Subcutaneous abdominal adipose tissue (tissue), 5 donors: ENCODE measurements around the gene SNX24.
A peak's percentile ranks its signal among the peaks of the same experiment; 100 is the strongest.

Experiments used
- H3K27ac ChIP-seq: one replicate; pipeline ENCODE4 v1.7.0; 2013; ENCODE audit warnings: low read depth, mild to moderate bottlenecking, inconsistent platforms, low read length, moderate library complexity
- H3K27me3 ChIP-seq, 5 donors: one replicate each; pipeline ENCODE4 v1.7.0; 2013; ENCODE audit warnings: low read length in 5 of 5, inconsistent platforms in 1 of 5; ENCODE audit not compliant: control insufficient read depth in 5 of 5, insufficient read depth in 4 of 5
- H3K36me3 ChIP-seq, 5 donors: one replicate each; pipeline ENCODE4 v1.7.0; 2013; ENCODE audit warnings: low read length in 5 of 5; ENCODE audit not compliant: control insufficient read depth in 5 of 5, insufficient read depth in 5 of 5
- H3K4me1 ChIP-seq, 5 donors: one replicate each; pipeline ENCODE4 v1.7.0; 2013; ENCODE audit warnings: low read length in 5 of 5, mild to moderate bottlenecking in 3 of 5, moderate library complexity in 1 of 5; ENCODE audit not compliant: control insufficient read depth in 5 of 5, insufficient read depth in 5 of 5
- H3K4me3 ChIP-seq, 5 donors: one replicate each; pipeline ENCODE4 v1.7.0; 2013; ENCODE audit warnings: low read length in 5 of 5, low read depth in 1 of 5
- H3K9ac ChIP-seq, 5 donors: one replicate each; pipeline ENCODE4 v1.7.0; 2013; ENCODE audit warnings: low read length in 5 of 5, mild to moderate bottlenecking in 4 of 5, moderate library complexity in 3 of 5
- H3K9me3 ChIP-seq, 5 donors: one replicate each; pipeline ENCODE4 v1.7.0; 2013; ENCODE audit warnings: low read length in 5 of 5; ENCODE audit not compliant: control insufficient read depth in 5 of 5
- donor health status: healthy.
- donor health status: healthy.
- donor health status: healthy.
- donor health status: healthy.
- donor health status: healthy.

Gene SNX24, protein sequence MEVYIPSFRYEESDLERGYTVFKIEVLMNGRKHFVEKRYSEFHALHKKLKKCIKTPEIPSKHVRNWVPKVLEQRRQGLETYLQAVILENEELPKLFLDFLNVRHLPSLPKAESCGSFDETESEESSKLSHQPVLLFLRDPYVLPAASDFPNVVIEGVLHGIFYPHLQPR

GRCh38 chr5:122845229-122846050 lies at the start of gene SNX24:
Gene SNX24, plus strand, starts transcription at chr5:122845613. Its CDS starts 21 bp downstream, at chr5:122845634.
- Histone ChIP-seq H3K27me3 (no peaks in the 10 kb centered on the region), H3K9me3 (peaks cover 0 to 3% (median 0%) of the 10 kb centered on the region in 5 donors), H3K36me3 (no peaks in the 10 kb centered on the region), H3K9ac (peak within 1 kb of the TSS; percentile 87 to 93 (median 89)), H3K27ac (peak within 1 kb of the TSS; percentile 85), H3K4me1 (peaks cover 3 to 21% (median 15%) of the 10 kb centered on the region in 5 donors), H3K4me3 (peak within 1 kb of the TSS; percentile 81 to 93 (median 89))

DNA sequence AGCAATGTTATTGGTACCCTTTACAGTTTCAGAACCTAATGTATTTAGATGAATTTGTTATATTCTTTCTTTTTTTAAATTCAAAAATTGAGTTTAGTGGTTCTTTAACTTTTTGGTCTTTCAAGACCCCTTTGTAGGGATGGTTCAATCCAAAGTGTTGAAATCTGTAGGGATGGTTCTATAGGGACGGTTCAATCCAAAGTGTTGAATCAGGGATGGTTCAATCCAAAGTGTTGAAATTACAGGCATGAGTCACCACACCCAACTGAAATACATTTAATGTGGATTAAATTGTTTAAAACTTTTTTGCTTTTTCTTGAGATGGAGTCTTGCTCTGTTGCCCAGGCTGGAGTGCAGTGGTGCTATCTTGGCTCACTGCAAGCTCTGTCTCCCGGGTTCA lies 39.9 kb upstream of the SNX24 start:
- Histone ChIP-seq H3K36me3 (peaks cover 27 to 55% (median 46%) of the 10 kb centered on the region in 5 donors), H3K9ac (no peak overlapping the region), H3K9me3 (no peaks in the 10 kb centered on the region), H3K4me1 (no peaks in the 10 kb centered on the region), H3K4me3 (no peak overlapping the region), H3K27ac (no peak overlapping the region), H3K27me3 (no peaks in the 10 kb centered on the region)

DNA sequence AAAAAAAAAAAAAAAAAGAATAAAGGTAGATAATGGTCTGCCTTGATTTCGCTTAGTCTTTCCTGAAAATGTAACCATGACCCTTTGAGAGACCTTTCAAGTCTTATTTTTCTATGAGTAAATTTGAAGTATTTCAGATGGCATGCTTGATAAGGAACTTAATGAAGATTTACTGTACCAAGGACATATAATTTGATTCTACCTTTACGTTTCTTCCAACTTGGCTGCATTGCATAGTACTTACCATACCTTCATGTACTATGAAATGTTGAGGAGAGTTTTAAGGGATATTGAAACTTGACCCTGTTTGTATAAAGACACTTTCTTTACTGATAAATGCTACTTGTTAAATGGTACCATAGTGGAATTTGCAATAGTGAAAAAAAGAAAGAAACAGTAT lies 35.0 kb upstream of the SNX24 start:
- Histone ChIP-seq H3K4me3 (no peak overlapping the region), H3K9me3 (no peaks in the 10 kb centered on the region), H3K27ac (no peak overlapping the region), H3K9ac (no peak overlapping the region), H3K4me1 (no peaks in the 10 kb centered on the region), H3K36me3 (peaks cover 8 to 38% (median 21%) of the 10 kb centered on the region in 5 donors), H3K27me3 (no peaks in the 10 kb centered on the region)

- Histone ChIP-seq H3K4me1 (no peaks in the 10 kb centered on the region), H3K36me3 (peaks cover 12 to 26% (median 19%) of the 10 kb centered on the region in 5 donors), H3K9me3 (no peaks in the 10 kb centered on the region), H3K4me3 (no peak overlapping the region), H3K9ac (no peak overlapping the region), H3K27ac (no peak overlapping the region), H3K27me3 (no peaks in the 10 kb centered on the region)
Observed at GRCh38 chr5:122815218-122815767, 30.1 kb upstream of the SNX24 start.

DNA sequence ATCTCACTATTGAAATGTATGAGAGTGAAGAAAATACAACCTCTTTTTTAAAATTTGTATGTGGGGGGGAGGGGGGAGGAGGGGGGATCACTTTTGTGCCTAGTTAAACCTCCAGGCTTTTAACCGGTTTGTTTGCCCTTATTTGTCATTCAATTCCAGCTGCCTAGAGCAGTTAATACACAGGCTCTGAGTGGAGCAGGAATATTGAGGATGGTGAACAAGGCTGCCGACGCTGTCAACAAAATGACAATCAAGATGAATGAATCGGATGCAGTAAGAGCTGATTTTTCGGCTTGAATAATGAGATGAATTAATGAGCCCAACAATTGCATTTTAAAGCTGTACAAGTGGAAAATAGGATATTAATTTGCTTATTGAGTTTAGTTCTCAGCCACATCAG lies 28.7 kb upstream of the SNX24 start:
- Histone ChIP-seq H3K9me3 (no peaks in the 10 kb centered on the region), H3K9ac (no peak overlapping the region), H3K4me3 (no peak overlapping the region)

DNA sequence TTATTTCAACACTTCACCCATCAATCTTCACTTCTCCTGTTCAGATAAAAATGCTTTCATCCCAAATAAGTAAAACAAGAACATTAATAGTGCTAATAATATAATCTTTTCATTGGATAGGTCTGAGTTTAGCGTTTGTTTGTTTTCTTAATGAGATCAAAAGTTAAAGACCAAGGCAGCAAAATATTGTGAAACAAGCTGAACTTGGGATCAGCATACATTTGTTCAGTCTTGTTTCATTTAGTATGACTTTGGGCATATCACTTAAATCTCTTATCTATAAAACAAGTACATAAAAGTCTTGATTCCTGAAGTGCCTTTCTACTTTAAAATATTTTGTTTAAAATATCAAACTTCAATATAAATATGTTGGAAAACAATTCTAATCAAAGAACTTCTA lies 13.4 kb upstream of the SNX24 start:
- Histone ChIP-seq H3K9me3 (no peaks in the 10 kb centered on the region), H3K4me1 (no peaks in the 10 kb centered on the region), H3K36me3 (peaks cover 16 to 28% (median 17%) of the 10 kb centered on the region in 5 donors), H3K27me3 (no peaks in the 10 kb centered on the region), H3K27ac (no peak overlapping the region), H3K4me3 (no peak overlapping the region), H3K9ac (no peak overlapping the region)

More for the DNA sequence above, 28.7 kb upstream of the SNX24 start:
- H3K36me3 ChIP-seq, result peaks cover 16 to 33% (median 23%) of the 10 kb centered on the region in 5 donors
- no peaks in the 10 kb centered on the region for H3K4me1 ChIP-seq
- H3K27me3 ChIP-seq, result no peaks in the 10 kb centered on the region
- H3K27ac ChIP-seq, result no peak overlapping the region

- no peak overlapping the region for H3K4me3 ChIP-seq
- peaks cover 0 to 6% (median 0%) of the 10 kb centered on the region in 5 donors for H3K36me3 ChIP-seq
- no peak overlapping the region for H3K27ac ChIP-seq
- H3K9ac ChIP-seq, result no peak overlapping the region
- H3K27me3 ChIP-seq, result no peaks in the 10 kb centered on the region
- no peaks in the 10 kb centered on the region for H3K4me1 ChIP-seq
- H3K9me3 ChIP-seq, result peaks cover 0 to 2% (median 0%) of the 10 kb centered on the region in 5 donors
Observed at GRCh38 chr5:122835681-122836080, 9.7 kb upstream of the SNX24 start.

DNA sequence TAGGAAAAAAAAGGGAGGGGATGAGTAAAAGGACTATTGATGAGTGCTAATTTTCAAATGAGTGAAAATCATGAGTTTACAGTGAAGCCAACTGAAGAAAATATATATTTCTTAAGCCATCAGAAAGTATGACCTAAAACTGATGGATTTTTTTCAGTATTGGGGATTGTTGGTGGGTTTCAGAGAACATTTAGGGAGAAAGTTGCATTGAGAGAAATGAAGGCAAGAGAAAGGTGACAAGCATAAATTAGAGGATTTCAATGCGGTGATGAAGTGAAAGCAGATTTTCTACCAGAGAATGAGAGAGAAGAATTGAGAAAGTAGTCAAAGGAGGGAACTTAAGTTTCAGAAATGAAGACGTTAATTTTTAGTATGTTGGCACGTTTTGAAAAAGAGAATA lies 8.5 kb upstream of the SNX24 start:
- H3K9ac ChIP-seq, result no peak overlapping the region
- H3K36me3 ChIP-seq, result peaks cover 0 to 6% (median 0%) of the 10 kb centered on the region in 5 donors
- no peak overlapping the region for H3K4me3 ChIP-seq
- H3K9me3 ChIP-seq, result peaks cover 0 to 3% (median 0%) of the 10 kb centered on the region in 5 donors
- H3K27ac ChIP-seq, result no peak overlapping the region
- H3K4me1 ChIP-seq, result no peaks in the 10 kb centered on the region
- no peaks in the 10 kb centered on the region for H3K27me3 ChIP-seq

GRCh38 chr5:122839731-122840130 lies 5.7 kb upstream of the SNX24 start:
- H3K9ac ChIP-seq, result no peak overlapping the region
- H3K27ac ChIP-seq, result no peak overlapping the region
- H3K36me3 ChIP-seq, result no peaks in the 10 kb centered on the region
- peaks cover 3 to 8% (median 7%) of the 10 kb centered on the region in 5 donors for H3K4me1 ChIP-seq
- peaks cover 0 to 3% (median 0%) of the 10 kb centered on the region in 5 donors for H3K9me3 ChIP-seq
- H3K27me3 ChIP-seq, result no peaks in the 10 kb centered on the region
- H3K4me3 ChIP-seq, result no peak overlapping the region

DNA sequence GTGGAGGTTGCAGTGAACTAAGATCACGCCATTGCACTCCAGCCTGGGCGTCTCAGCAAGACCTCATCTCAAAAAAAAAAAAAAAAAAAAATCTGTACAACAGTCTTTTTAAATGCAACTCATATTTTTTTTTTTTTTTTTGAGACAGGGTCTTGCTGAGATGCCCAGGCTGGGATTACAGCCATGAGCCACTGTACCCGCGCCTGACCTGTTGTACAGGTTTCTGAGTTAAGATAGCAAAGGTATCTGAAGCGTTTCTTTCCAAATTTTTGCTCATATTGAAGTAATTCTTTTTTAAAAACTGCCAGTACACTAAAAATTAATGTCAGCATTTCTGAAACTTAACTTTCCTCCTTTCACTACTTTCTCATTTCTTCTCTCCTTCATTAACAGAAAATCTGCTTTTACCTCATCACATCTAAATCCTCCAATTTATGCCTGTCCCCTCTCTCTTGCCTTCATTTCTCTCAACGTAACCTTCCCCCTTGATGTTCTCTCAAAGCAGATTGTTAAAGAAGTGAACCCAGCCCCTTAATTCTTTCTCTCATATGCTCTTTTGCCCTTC lies 3.3 kb upstream of the SNX24 start:
- Histone ChIP-seq H3K4me1 (peaks cover 3 to 20% (median 15%) of the 10 kb centered on the region in 5 donors), H3K9ac (no peak overlapping the region), H3K4me3 (no peak overlapping the region), H3K27ac (no peak overlapping the region), H3K36me3 (no peaks in the 10 kb centered on the region), H3K9me3 (peaks cover 0 to 3% (median 0%) of the 10 kb centered on the region in 5 donors), H3K27me3 (no peaks in the 10 kb centered on the region)
